CD14-positive monocyte (primary cell): Measurements from ENCODE around the gene PXDN. TPM values are rescaled to one million over a fixed set of nuclear protein-coding genes. Genes with fewer than 3 reads are reported as not detected.

Source experiments
- DNase-seq, 3 donors: peaks; one replicate each; pipeline ENCODE4 v3.0.0-alpha.2; 2011 to 2022
- H2AFZ ChIP-seq: 2 replicates; pipeline ENCODE4 v1.6.0; 2012; ENCODE audit warnings: mild to moderate bottlenecking, low read depth, low read length, inconsistent platforms; ENCODE audit not compliant: insufficient read depth, poor library complexity, severe bottlenecking
- H3K27ac ChIP-seq, 2 donors: 1 replicate in 1 of 2; 2 replicates in 1 of 2; pipeline ENCODE4 v1.5.1; 2012 to 2013; ENCODE audit warnings: low read length in 2 of 2, control low read depth in 1 of 2, inconsistent platforms in 1 of 2, low read depth in 1 of 2, mild to moderate bottlenecking in 1 of 2
- H3K27me3 ChIP-seq, 2 donors: one replicate each; pipeline versions ENCODE4 v1.6.0 to v1.6.1; 2011 to 2013; ENCODE audit warnings: low read length in 2 of 2; ENCODE audit not compliant: control insufficient read depth in 2 of 2, insufficient read depth in 2 of 2
- H3K36me3 ChIP-seq, 2 donors: replicated peaks in 1 of 2; 1 replicate in 1 of 2; 2 replicates in 1 of 2; pipeline versions ENCODE4 v1.5.1 to v1.6.1; 2012 to 2013; ENCODE audit warnings: low read length in 2 of 2, control low read depth in 1 of 2, inconsistent platforms in 1 of 2, mild to moderate bottlenecking in 1 of 2; ENCODE audit not compliant: insufficient read depth in 2 of 2, control insufficient read depth in 1 of 2
- H3K4me1 ChIP-seq, 2 donors: 1 replicate in 1 of 2; 2 replicates in 1 of 2; pipeline versions ENCODE4 v1.5.1 to v1.6.1; 2012 to 2013; ENCODE audit warnings: low read length in 2 of 2, control low read depth in 1 of 2, inconsistent platforms in 1 of 2, mild to moderate bottlenecking in 1 of 2, moderate library complexity in 1 of 2; ENCODE audit not compliant: insufficient read depth in 2 of 2, control insufficient read depth in 1 of 2
- H3K4me2 ChIP-seq: replicated peaks from 2 replicates; pipeline ENCODE3; 2012; ENCODE audit warnings: low read length, moderate library complexity, mild to moderate bottlenecking; ENCODE audit not compliant: poor library complexity, severe bottlenecking; ENCODE audit errors: extremely low read depth
- H3K4me3 ChIP-seq, 3 experiments: fragments of 200-600 bp in 1 of 3; sonication (generic) in 1 of 3; replicated peaks in 1 of 3; 1 replicate in 2 of 3; 2 replicates in 1 of 3; pipeline ENCODE4 v1.5.1; 2011 to 2013; ENCODE audit warnings: low read length in 3 of 3, mild to moderate bottlenecking in 3 of 3, control low read depth in 2 of 3, low read depth in 2 of 3, inconsistent platforms in 1 of 3, moderate library complexity in 1 of 3
- H3K79me2 ChIP-seq: 2 replicates; pipeline ENCODE4 v1.6.0; 2012; ENCODE audit warnings: mild to moderate bottlenecking, control low read depth, inconsistent platforms, low read length, moderate library complexity; ENCODE audit not compliant: insufficient read depth
- H3K9ac ChIP-seq: 2 replicates; pipeline ENCODE4 v1.6.0; 2017; ENCODE audit warnings: low read length, mild to moderate bottlenecking; ENCODE audit not compliant: insufficient read depth, poor library complexity, severe bottlenecking
- H3K9me3 ChIP-seq, 2 donors: replicated peaks in 1 of 2; 1 replicate in 1 of 2; 2 replicates in 1 of 2; pipeline versions ENCODE4 v1.5.1 to v1.6.1; 2012 to 2013; ENCODE audit warnings: low read length in 2 of 2, control low read depth in 1 of 2; ENCODE audit not compliant: control insufficient read depth in 1 of 2, insufficient read depth in 1 of 2
- H4K20me1 ChIP-seq: 2 replicates; pipeline ENCODE4 v1.6.0; 2012; ENCODE audit warnings: mild to moderate bottlenecking, low read length, control low read depth, moderate library complexity; ENCODE audit not compliant: insufficient read depth
- H3K27ac Mint-ChIP-seq, 7 donors: one replicate each; pipeline ENCODE4 v1.8.0; 2020; ENCODE audit warnings: mild to moderate bottlenecking in 7 of 7, mixed read lengths in 7 of 7, moderate library complexity in 6 of 7, inconsistent platforms in 2 of 7
- H3K27me3 Mint-ChIP-seq, 3 donors: one replicate each; pipeline ENCODE4 v1.8.0; 2021 to 2022; ENCODE audit warnings: low read depth in 3 of 3, mild to moderate bottlenecking in 3 of 3, mixed read lengths in 3 of 3, moderate library complexity in 3 of 3, inconsistent platforms in 1 of 3
- H3K36me3 Mint-ChIP-seq, 2 donors: one replicate each; pipeline ENCODE4 v1.8.0; 2020; ENCODE audit warnings: mixed read lengths in 2 of 2, inconsistent platforms in 1 of 2, mild to moderate bottlenecking in 1 of 2
- H3K4me1 Mint-ChIP-seq: one replicate; pipeline ENCODE4 v1.8.0; 2020; ENCODE audit warnings: mild to moderate bottlenecking, mixed read lengths
- H3K4me3 Mint-ChIP-seq, 2 donors: one replicate each; pipeline ENCODE4 v1.8.0; 2020; ENCODE audit warnings: mild to moderate bottlenecking in 2 of 2, mixed read lengths in 2 of 2, moderate library complexity in 1 of 2
- H3K9me3 Mint-ChIP-seq, 7 donors: one replicate each; pipeline ENCODE4 v1.8.0; 2020 to 2022; ENCODE audit warnings: mixed read lengths in 7 of 7, mild to moderate bottlenecking in 6 of 7, moderate library complexity in 6 of 7, inconsistent platforms in 2 of 7
- CTCF ChIP-seq: fragments of 200-600 bp; IDR thresholded peaks from one replicate; pipeline ENCODE4 v1.8.0; 2022; ENCODE audit warnings: antibody characterized with exemption, mild to moderate bottlenecking
- WGBS: methylation state at CpG from one replicate; pipeline ENCODE4 v1.1.5; 2013; ENCODE audit warnings: missing lambda C conversion rate; ENCODE audit not compliant: insufficient coverage; 5-methylcytosine and 5-hydroxymethylcytosine counted together
- intact Hi-C, 2 donors: fragments of 100-400 bp; cut with micrococcal nuclease; formaldehyde crosslinking; loops; one replicate each; pipeline versions ENCODE4 v1.15.0 to v1.15.1; 2023
- polyA plus RNA-seq, 3 donors: library from polyadenylated mRNA; depleted of rRNA in 1 of 3; unstranded in 2 of 3; stranded (reverse) in 1 of 3; fragments of 300-500 nt in 2 of 3; fragments of >200 nt in 1 of 3; fragmentation: Illumina TruSeq in 2 of 3; gene quantifications; 1 replicate in 2 of 3; 2 replicates in 1 of 3; pipeline ENCODE4 v1.2.3, GENCODE V29; 2012 to 2021

Gene PXDN
- polyA plus RNA-seq, 3 donors = not detected

- Histone ChIP-seq H3K79me2 (no peaks in the 10 kb centered on the region), H3K4me2 (no peak overlapping the region), H3K27ac (no peak overlapping the region), H3K36me3 (no peaks in the 10 kb centered on the region), H3K27me3 (no peaks in the 10 kb centered on the region), H3K4me1 (no peaks in the 10 kb centered on the region), H3K9ac (no peak overlapping the region), H3K9me3 (peaks cover 4 to 9% of the 10 kb centered on the region in 2 donors), H3K4me3 (no peak overlapping the region), H2AFZ (no peak overlapping the region), H4K20me1 (no peaks in the 10 kb centered on the region)
- no peak for TF ChIP-seq CTCF
- no peak overlapping the region for H3K4me3 Mint-ChIP-seq
- no peak overlapping the region for H3K27ac Mint-ChIP-seq
- no peaks in the 10 kb centered on the region for H3K4me1 Mint-ChIP-seq
- DNase-seq = no peak
- intact Hi-C loops = no loop called here
- no peaks in the 10 kb centered on the region for H3K36me3 Mint-ChIP-seq
- H3K27me3 Mint-ChIP-seq = peaks cover 2 to 4% (median 3%) of the 10 kb centered on the region in 3 donors
- 73% methylated on average over 8 of the region's 11 CpGs for WGBS
- peaks cover 2 to 15% (median 6%) of the 10 kb centered on the region in 7 donors for H3K9me3 Mint-ChIP-seq
Measured at GRCh38 chr2:1617425-1618021, 126.8 kb downstream of the PXDN start.

- Histone ChIP-seq H4K20me1 (no peaks in the 10 kb centered on the region), H3K4me1 (no peaks in the 10 kb centered on the region), H2AFZ (no peak overlapping the region), H3K4me3 (no peak overlapping the region), H3K27me3 (no peaks in the 10 kb centered on the region), H3K27ac (no peak overlapping the region), H3K36me3 (no peaks in the 10 kb centered on the region), H3K9ac (no peak overlapping the region), H3K9me3 (no peaks in the 10 kb centered on the region), H3K79me2 (no peaks in the 10 kb centered on the region), H3K4me2 (no peak overlapping the region)
- Mint-ChIP-seq H3K36me3 (no peaks in the 10 kb centered on the region), H3K4me3 (no peak overlapping the region), H3K27me3 (peaks cover 2 to 4% (median 3%) of the 10 kb centered on the region in 3 donors), H3K4me1 (no peaks in the 10 kb centered on the region), H3K27ac (no peak overlapping the region), H3K9me3 (peaks cover 0 to 2% (median 2%) of the 10 kb centered on the region in 7 donors)
- 77% methylated on average over 6 of the region's 10 CpGs for WGBS
- intact Hi-C loops = no loop called here
- DNase-seq = no peak
- no peak for TF ChIP-seq CTCF
Measured at GRCh38 chr2:1614564-1614963, 129.8 kb downstream of the PXDN start.
